ENCODE data around the gene PLCB1. TPM values are rescaled to one million over a fixed set of nuclear protein-coding genes. Genes with fewer than 3 reads are reported as not detected.

The PLCB1 gene
- total RNA-seq, 4 donors from 2014 or later: 7.2 to 28.1 (median 9.6) TPM

- no peak for DNase-seq
- Histone ChIP-seq H3K4me3 (no peak overlapping the region), H3K36me3 (no peaks in the 10 kb centered on the region), H3K4me1 (no peaks in the 10 kb centered on the region), H3K9me3 (no peaks in the 10 kb centered on the region), H3K27ac (no peak overlapping the region), H3K27me3 (no peaks in the 10 kb centered on the region)
- TF ChIP-seq CTCF (IDR thresholded peaks at IDR 0.05) (no peak), POLR2A (IDR thresholded peaks at IDR 0.05) (no peak)
These were observed 43.9 kb downstream of the PLCB1 start for GRCh38 chr20:8175741-8176675.

- Histone ChIP-seq H3K4me1 (no peaks in the 10 kb centered on the region), H3K9me3 (no peaks in the 10 kb centered on the region), H3K36me3 (no peaks in the 10 kb centered on the region), H3K27ac (no peak overlapping the region), H3K27me3 (no peaks in the 10 kb centered on the region), H3K4me3 (no peak overlapping the region)
- TF ChIP-seq CTCF (IDR thresholded peaks at IDR 0.05) (no peak), POLR2A (IDR thresholded peaks at IDR 0.05) (no peak)
- DNase-seq: no peak
These were observed 51.5 kb downstream of the PLCB1 start for GRCh38 chr20:8183526-8183925.

GRCh38 chr20:8187740-8188139, 55.7 kb downstream of the PLCB1 start:
- TF ChIP-seq POLR2A (IDR thresholded peaks at IDR 0.05) (no peak), CTCF (IDR thresholded peaks at IDR 0.05) (no peak)
- DNase-seq: no peak
- H3K27me3 ChIP-seq: no peaks in the 10 kb centered on the region
- H3K27ac ChIP-seq: no peak overlapping the region
- no peaks in the 10 kb centered on the region for H3K4me1 ChIP-seq
- no peaks in the 10 kb centered on the region for H3K36me3 ChIP-seq
- H3K4me3 ChIP-seq: no peak overlapping the region
- H3K9me3 ChIP-seq: no peaks in the 10 kb centered on the region

GRCh38 chr20:8190043-8190880, 58.2 kb downstream of the PLCB1 start:
- H3K36me3 ChIP-seq: no peaks in the 10 kb centered on the region
- H3K9me3 ChIP-seq: no peaks in the 10 kb centered on the region
- no peak overlapping the region for H3K27ac ChIP-seq
- TF ChIP-seq CTCF (IDR thresholded peaks at IDR 0.05): no peak
- no peak for TF ChIP-seq POLR2A (IDR thresholded peaks at IDR 0.05)
- H3K4me3 ChIP-seq: no peak overlapping the region
- H3K27me3 ChIP-seq: no peaks in the 10 kb centered on the region
- no peak for DNase-seq
- no peaks in the 10 kb centered on the region for H3K4me1 ChIP-seq

- no peaks in the 10 kb centered on the region for H3K4me1 ChIP-seq
- H3K9me3 ChIP-seq: no peaks in the 10 kb centered on the region
- H3K27me3 ChIP-seq: no peaks in the 10 kb centered on the region
- no peak overlapping the region for H3K27ac ChIP-seq
- TF ChIP-seq POLR2A (IDR thresholded peaks at IDR 0.05): no peak
- no peak for TF ChIP-seq CTCF (IDR thresholded peaks at IDR 0.05)
- no peaks in the 10 kb centered on the region for H3K36me3 ChIP-seq
- H3K4me3 ChIP-seq: no peak overlapping the region
- no peak for DNase-seq
These were observed 62.7 kb downstream of the PLCB1 start for GRCh38 chr20:8194721-8195120.

Measured in Peyer's patch (tissue), 4 donors.